SK-N-SH (cell line): ENCODE data around the gene PDIA5. TPM values are rescaled to one million over a fixed set of nuclear protein-coding genes. Genes with fewer than 3 reads are reported as not detected.

Source experiments
- CTCF ChIA-PET: fragments of 300-600, 350-600 bp; formaldehyde crosslinking; extraction: SDS; loops from one replicate; lab custom pipeline; 2021; lab: Yijun Ruan, JAX
- POLR2A ChIA-PET: fragments of 350-600 bp; sonication (Branson Sonifier 250); formaldehyde crosslinking; extraction: SDS; loops from one replicate; lab custom pipeline; 2020; ENCODE audit warnings: antibody characterized with exemption, inconsistent platforms; lab: Yijun Ruan, JAX
- DNase-seq: peaks from one replicate; pipeline ENCODE4 v3.0.0; 2012
- H2AFZ ChIP-seq: fragments of 200-600 bp; sonication (generic); 2 replicates; pipeline ENCODE4 v1.8.1; 2016; ENCODE audit warnings: antibody characterized with exemption, mild to moderate bottlenecking, low read depth
- H3F3A ChIP-seq: fragments of 200-600 bp; sonication (generic); replicated peaks from 2 replicates; pipeline ENCODE3; 2016; ENCODE audit warnings: antibody characterized with exemption, mild to moderate bottlenecking; ENCODE audit not compliant: insufficient read depth
- H3K27ac ChIP-seq, 2 experiments: fragments of 200-500 bp in 1 of 2; fragments of 200-600 bp in 1 of 2; sonication (Bioruptor generic) in 1 of 2; sonication (generic), shearing (Covaris generic) in 1 of 2; 2 replicates each; pipeline versions ENCODE4 v1.5.1 to v1.6.1; 2014 to 2016; ENCODE audit warnings: low read depth in 2 of 2, inconsistent platforms in 1 of 2, low read length in 1 of 2, mild to moderate bottlenecking in 1 of 2, mixed read lengths in 1 of 2
- H3K27me3 ChIP-seq: fragments of 200-600 bp; sonication (generic), shearing (Covaris generic); 2 replicates; pipeline ENCODE4 v1.6.1; 2016; ENCODE audit warnings: mixed run types; ENCODE audit not compliant: insufficient read depth
- H3K36me3 ChIP-seq, 2 experiments: fragments of 200-500 bp in 1 of 2; fragments of 200-600 bp in 1 of 2; sonication (Bioruptor generic) in 1 of 2; sonication (generic) in 1 of 2; replicated peaks in 1 of 2; 2 replicates each; pipeline versions ENCODE3 to v1.5.1; 2014 to 2016; ENCODE audit warnings: low read length in 1 of 2, mild to moderate bottlenecking in 1 of 2; ENCODE audit not compliant: insufficient read depth in 2 of 2, control insufficient read depth in 1 of 2
- H3K4me1 ChIP-seq, 2 experiments: fragments of 200-500 bp in 1 of 2; fragments of 200-600 bp in 1 of 2; sonication (Bioruptor generic) in 1 of 2; sonication (generic), shearing (Covaris generic) in 1 of 2; 2 replicates each; pipeline versions ENCODE4 v1.5.1 to v1.6.1; 2014 to 2016; ENCODE audit warnings: low read depth in 1 of 2, low read length in 1 of 2, mixed run types in 1 of 2; ENCODE audit not compliant: insufficient read depth in 2 of 2, control insufficient read depth in 1 of 2
- H3K4me2 ChIP-seq: fragments of 200-600 bp; sonication (generic), shearing (Covaris generic); 2 replicates; pipeline ENCODE4 v1.6.1; 2017; ENCODE audit warnings: mixed run types
- H3K4me3 ChIP-seq, 2 experiments: fragments of 200-500 bp in 1 of 2; fragments of 200-600 bp in 1 of 2; sonication (Bioruptor generic) in 1 of 2; sonication (generic), shearing (Covaris generic) in 1 of 2; 2 replicates each; pipeline versions ENCODE4 v1.5.1 to v1.8.1; 2014 to 2016; ENCODE audit warnings: low read depth in 2 of 2, inconsistent platforms in 1 of 2, low read length in 1 of 2, mild to moderate bottlenecking in 1 of 2, mixed read lengths in 1 of 2, moderate library complexity in 1 of 2
- H3K79me2 ChIP-seq: fragments of 200-600 bp; sonication (generic); 2 replicates; pipeline ENCODE4 v1.8.1; 2017; ENCODE audit warnings: mild to moderate bottlenecking; ENCODE audit not compliant: insufficient read depth
- H3K9ac ChIP-seq: fragments of 200-600 bp; sonication (generic); 2 replicates; pipeline ENCODE4 v1.6.1; 2017; ENCODE audit warnings: mixed run types
- H3K9me2 ChIP-seq: fragments of 200-600 bp; sonication (generic); 2 replicates; pipeline ENCODE4 v1.6.1; 2017; ENCODE audit warnings: mixed run types
- H3K9me3 ChIP-seq: fragments of 200-600 bp; sonication (generic); 2 replicates; pipeline ENCODE4 v1.6.1; 2017; ENCODE audit warnings: mixed run types, mild to moderate bottlenecking, moderate library complexity
- H4K20me1 ChIP-seq: fragments of 200-600 bp; sonication (generic); 2 replicates; pipeline ENCODE4 v1.6.1; 2017; ENCODE audit warnings: mild to moderate bottlenecking, mixed run types; ENCODE audit not compliant: insufficient read depth
- CHD2 ChIP-seq: fragments of 150-350 bp; IDR thresholded peaks from 2 replicates; pipeline ENCODE4 v1.6.1; 2018; ENCODE audit warnings: low read length; ENCODE audit not compliant: partially characterized antibody
- ELF1 ChIP-seq: IDR thresholded peaks from 2 replicates; pipeline ENCODE4 v1.4.0; 2012
- EP300 ChIP-seq, 2 experiments: IDR thresholded peaks; 2 replicates each; pipeline versions ENCODE4 v1.4.0 to v1.6.1; 2012; ENCODE audit warnings: borderline replicate concordance in 1 of 2, low read depth in 1 of 2, low read length in 1 of 2
- EZH2phosphoT487 ChIP-seq: fragments of 200-600 bp; sonication (generic); IDR thresholded peaks from 2 replicates; pipeline ENCODE4 v1.6.1; 2017; ENCODE audit warnings: low read depth, mixed run types, mild to moderate bottlenecking, antibody characterized with exemption, moderate library complexity, borderline replicate concordance
- FOSL2 ChIP-seq: IDR thresholded peaks from 2 replicates; pipeline ENCODE4 v1.4.0; 2012; ENCODE audit warnings: low read depth, mild to moderate bottlenecking, moderate library complexity, borderline replicate concordance
- FOXM1 ChIP-seq: IDR thresholded peaks from 2 replicates; pipeline ENCODE4 v1.4.0; 2012; ENCODE audit warnings: low read depth, mild to moderate bottlenecking
- GATA2 ChIP-seq: sonication (generic); formaldehyde crosslinking; IDR thresholded peaks from 2 replicates; pipeline ENCODE4 v1.5.0; 2020; ENCODE audit warnings: mild to moderate bottlenecking, missing genetic modification reagents
- JUND ChIP-seq: IDR thresholded peaks from 2 replicates; pipeline ENCODE4 v1.4.0; 2012
- MAX ChIP-seq: IDR thresholded peaks from 2 replicates; pipeline ENCODE4 v1.4.0; 2012; ENCODE audit warnings: low read depth
- MEF2A ChIP-seq: IDR thresholded peaks from 2 replicates; pipeline ENCODE4 v1.4.0; 2012; ENCODE audit warnings: low read depth, borderline replicate concordance
- MXI1 ChIP-seq: IDR thresholded peaks from 2 replicates; pipeline ENCODE4 v1.6.1; 2012; ENCODE audit warnings: mild to moderate bottlenecking, low read depth, low read length, improper control_type of control experiment
- NFIC ChIP-seq: IDR thresholded peaks from 2 replicates; pipeline ENCODE4 v1.4.0; 2012; ENCODE audit warnings: borderline replicate concordance
- NRF1 ChIP-seq: IDR thresholded peaks from 2 replicates; pipeline ENCODE4 v1.6.1; 2012; ENCODE audit warnings: low read depth, mild to moderate bottlenecking, low read length
- RAD21 ChIP-seq: IDR thresholded peaks from 2 replicates; pipeline ENCODE4 v1.6.1; 2012; ENCODE audit warnings: mild to moderate bottlenecking, low read length
- RCOR1 ChIP-seq: fragments of 150-350 bp; IDR thresholded peaks from 2 replicates; pipeline ENCODE4 v1.6.1; 2017; ENCODE audit warnings: antibody characterized with exemption, low read length
- RFX5 ChIP-seq: IDR thresholded peaks from 2 replicates; pipeline ENCODE4 v1.6.1; 2012; ENCODE audit warnings: mild to moderate bottlenecking, improper control_type of control experiment, low read length
- RXRA ChIP-seq: IDR thresholded peaks from 2 replicates; pipeline ENCODE4 v1.4.0; 2012; ENCODE audit warnings: low read depth, mild to moderate bottlenecking, borderline replicate concordance
- SIN3A ChIP-seq: IDR thresholded peaks from 2 replicates; pipeline ENCODE4 v1.6.1; 2012; ENCODE audit warnings: low read depth, mild to moderate bottlenecking, low read length, moderate library complexity, borderline replicate concordance
- SMC3 ChIP-seq: IDR thresholded peaks from 2 replicates; pipeline ENCODE4 v1.6.1; 2012; ENCODE audit warnings: low read depth, low read length, improper control_type of control experiment
- USF1 ChIP-seq: IDR thresholded peaks from 2 replicates; pipeline ENCODE4 v1.4.0; 2012; ENCODE audit warnings: low read depth, borderline replicate concordance
- USF2 ChIP-seq: fragments of 150-350 bp; IDR thresholded peaks from 2 replicates; pipeline ENCODE4 v1.6.1; 2017; ENCODE audit warnings: antibody characterized with exemption, low read length, low read depth, borderline replicate concordance
- YY1 ChIP-seq: IDR thresholded peaks from 2 replicates; pipeline ENCODE4 v1.4.0; 2012; ENCODE audit warnings: low read depth, mild to moderate bottlenecking
- ZBTB33 ChIP-seq: IDR thresholded peaks from 2 replicates; pipeline ENCODE4 v1.4.0; 2012; ENCODE audit warnings: low read depth, borderline replicate concordance
- WGBS: methylation state at CpG from one replicate; pipeline ENCODE4 v1.1.6; 2017; ENCODE audit warnings: low lambda C conversion rate; 5-methylcytosine and 5-hydroxymethylcytosine counted together
- polyA plus RNA-seq, 3 experiments: library from polyadenylated mRNA; depleted of rRNA; stranded (reverse); fragments of >200 nt; gene quantifications; 2 replicates each; pipeline ENCODE4 v1.2.3, GENCODE V29; 2012

Gene PDIA5
- polyA plus RNA-seq, 1 of the 3 experiments (the other 2 are of a cell fraction): 28.6 TPM

- Histone ChIP-seq H3K36me3 (no peaks in the 10 kb centered on the region), H2AFZ (no peak overlapping the region), H3F3A (no peaks in the 10 kb centered on the region), H3K4me1 (no peaks in the 10 kb centered on the region; a peak in 1 of 4 replicates), H4K20me1 (no peaks in the 10 kb centered on the region), H3K9ac (no peak overlapping the region), H3K4me2 (no peak overlapping the region), H3K79me2 (no peaks in the 10 kb centered on the region), H3K27me3 (peaks cover 28% of the 10 kb centered on the region), H3K9me3 (no peaks in the 10 kb centered on the region), H3K9me2 (no peaks in the 10 kb centered on the region), H3K4me3 (no peak overlapping the region), H3K27ac (no peak overlapping the region)
- WGBS: 75% methylated on average over 5 of the region's 5 CpGs
- DNase-seq: no peak
- TF ChIP-seq MXI1 (no peak), MAX (no peak), ELF1 (no peak), MEF2A (no peak), NRF1 (no peak), USF2 (no peak), JUND (no peak), SMC3 (no peak), FOXM1 (no peak), FOSL2 (no peak)
- ChIA-PET CTCF (interaction anchor here (0.8 to 13.4 kb wide), 5 partner anchors 8 to 128 kb away, joined by 3 to 342 read pairs (median 5); partner anchors contain the start of gene SEMA5B), POLR2A (no interaction called here)
Observed at GRCh38 chr3:123019591-123019990, 47.2 kb upstream of the PDIA5 start.

GRCh38 chr3:123020709-123021108 lies 46.1 kb upstream of the PDIA5 start:
- Histone ChIP-seq H3K27me3 (peaks cover 35% of the 10 kb centered on the region), H3K9me3 (no peaks in the 10 kb centered on the region), H3K79me2 (no peaks in the 10 kb centered on the region), H3K27ac (no peak overlapping the region), H4K20me1 (no peaks in the 10 kb centered on the region), H3K4me3 (no peak overlapping the region), H3K9me2 (no peaks in the 10 kb centered on the region), H3K4me2 (no peak overlapping the region), H3K36me3 (no peaks in the 10 kb centered on the region), H3K9ac (no peak overlapping the region), H2AFZ (no peak overlapping the region), H3K4me1 (no peaks in the 10 kb centered on the region; a peak in 1 of 4 replicates), H3F3A (no peaks in the 10 kb centered on the region)
- ChIA-PET CTCF (interaction anchor here (0.6 to 13.4 kb wide), 6 partner anchors 11 to 238 kb away, joined by 3 to 342 read pairs (median 4); no protein-coding TSS in a partner anchor), POLR2A (interaction anchor here (1.2 kb wide), 1 partner anchor 47 kb away, joined by 3 read pairs; the partner anchor contains the start of gene PDIA5)
- no peak for DNase-seq
- TF ChIP-seq EP300 (IDR thresholded peaks at IDR 0.05; ENCODE audit: borderline replicate concordance in 1 of 2, low read depth in 1 of 2, low read length in 1 of 2): no peak
- TF ChIP-seq YY1: no peak
- TF ChIP-seq ZBTB33: no peak
- TF ChIP-seq NFIC: no peak
- no peak for TF ChIP-seq SIN3A
- TF ChIP-seq NRF1: no peak
- no peak for TF ChIP-seq EZH2phosphoT487
- no peak for TF ChIP-seq RXRA
- no peak for TF ChIP-seq GATA2 (CRISPR knock-in tag)
- no peak for TF ChIP-seq CHD2
- no peak for TF ChIP-seq MXI1
- TF ChIP-seq USF1: no peak
- TF ChIP-seq JUND: no peak
- no peak for TF ChIP-seq RCOR1
- TF ChIP-seq MAX: no peak
- TF ChIP-seq RFX5: no peak
- no peak for TF ChIP-seq MEF2A
- TF ChIP-seq SMC3: no peak
- TF ChIP-seq RAD21: no peak
- WGBS: 82% methylated on average over 3 of the region's 3 CpGs
